Endothelial cell of umbilical vein (primary cell): ENCODE results near the gene ARHGDIB. TPM values are rescaled to one million over a fixed set of nuclear protein-coding genes. Genes with fewer than 3 reads are reported as not detected.

Experiments used
- BruUV-seq: library from RNA; stranded (reverse); fragments of 400-500 nt; replicated peaks from 2 replicates; lab custom pipeline; 2021; lab: Mats Ljungman, UMichigan
- CTCF ChIA-PET: fragments of 300-600, 350-600 bp; sonication (Branson Sonifier 250); formaldehyde crosslinking; loops from one replicate; lab custom pipeline; 2021; ENCODE audit warnings: antibody characterized with exemption, inconsistent platforms; lab: Charles Lee
- POLR2A ChIA-PET: fragments of 300-600, 350-600 bp; sonication (Branson Sonifier 250); formaldehyde crosslinking; loops from one replicate; lab custom pipeline; 2021; ENCODE audit warnings: antibody characterized with exemption, inconsistent platforms; lab: Charles Lee
- DNase-seq: peaks from one replicate; pipeline ENCODE4 v3.0.0-alpha.2; 2011; ENCODE audit warnings: low read depth, low spot score
- FAIRE-seq: peaks from 2 replicates; lab custom pipeline; 2011; peaks lifted over from hg19 to GRCh38; lab: Jason Lieb, UNC
- H2AFZ ChIP-seq: 2 replicates; pipeline ENCODE4 v1.6.0; 2012; ENCODE audit warnings: low read depth, low read length, control low read depth, inconsistent platforms
- H3K27ac ChIP-seq: 2 replicates; pipeline ENCODE4 v1.5.1; 2011; ENCODE audit warnings: low read depth, mild to moderate bottlenecking, control low read depth, low read length, moderate library complexity; ENCODE audit not compliant: insufficient read depth
- H3K27me3 ChIP-seq, 2 experiments: 2 replicates each; pipeline versions ENCODE4 v1.6.0 to v1.6.1; 2011; ENCODE audit warnings: low read length in 2 of 2, mixed read lengths in 1 of 2; ENCODE audit not compliant: control insufficient read depth in 2 of 2, insufficient read depth in 2 of 2
- H3K36me3 ChIP-seq, 2 experiments: 2 replicates in 1 of 2; 3 replicates in 1 of 2; pipeline ENCODE4 v1.5.1; 2011; ENCODE audit warnings: low read length in 2 of 2, mild to moderate bottlenecking in 1 of 2, moderate library complexity in 1 of 2; ENCODE audit not compliant: control insufficient read depth in 2 of 2, insufficient read depth in 2 of 2; ENCODE audit errors: extremely low read depth in 1 of 2
- H3K4me1 ChIP-seq: 3 replicates; pipeline ENCODE4 v1.5.1; 2011; ENCODE audit warnings: mild to moderate bottlenecking, low read length; ENCODE audit not compliant: control insufficient read depth, insufficient read depth; ENCODE audit errors: extremely low read depth
- H3K4me2 ChIP-seq: 2 replicates; pipeline ENCODE4 v1.6.1; 2011; ENCODE audit warnings: low read length, control low read depth, mixed read lengths; ENCODE audit not compliant: insufficient read depth
- H3K4me3 ChIP-seq, 3 experiments: fragments of 200-600 bp in 1 of 3; sonication (generic), shearing (Covaris generic) in 1 of 3; replicated peaks in 1 of 3; 2 replicates each; pipeline ENCODE4 v1.5.1; 2011 to 2016; ENCODE audit warnings: control low read depth in 3 of 3, low read length in 3 of 3, mild to moderate bottlenecking in 2 of 3, inconsistent platforms in 1 of 3, low read depth in 1 of 3, moderate library complexity in 1 of 3; ENCODE audit not compliant: insufficient read depth in 1 of 3
- H3K79me2 ChIP-seq: 2 replicates; pipeline ENCODE4 v1.6.0; 2012; ENCODE audit warnings: low read length, inconsistent platforms; ENCODE audit not compliant: control insufficient read depth, insufficient read depth
- H3K9ac ChIP-seq: replicated peaks from 2 replicates; pipeline ENCODE3; 2011; ENCODE audit warnings: low read length, control low read depth; ENCODE audit not compliant: insufficient read depth; ENCODE audit errors: extremely low read depth
- H3K9me1 ChIP-seq: replicated peaks from 3 replicates; pipeline ENCODE4 v1.6.0; 2011; ENCODE audit warnings: mild to moderate bottlenecking, low read length; ENCODE audit not compliant: control insufficient read depth, insufficient read depth; ENCODE audit errors: extremely low read depth
- H3K9me3 ChIP-seq: replicated peaks from 2 replicates; pipeline ENCODE4 v1.5.1; 2012; ENCODE audit warnings: low read length, inconsistent platforms; ENCODE audit not compliant: control insufficient read depth, insufficient read depth
- H4K20me1 ChIP-seq: replicated peaks from 2 replicates; pipeline ENCODE3; 2011; ENCODE audit warnings: mild to moderate bottlenecking, low read length; ENCODE audit not compliant: control insufficient read depth, insufficient read depth; ENCODE audit errors: extremely low read depth
- EZH2 ChIP-seq: IDR thresholded peaks from 2 replicates; pipeline ENCODE4 v1.6.1; 2012; ENCODE audit warnings: borderline replicate concordance, low read depth, mild to moderate bottlenecking, moderate library complexity, low read length, inconsistent platforms; ENCODE audit not compliant: severe bottlenecking
- FOS ChIP-seq: IDR thresholded peaks from 2 replicates; pipeline ENCODE4 v1.6.1; 2011; ENCODE audit warnings: mild to moderate bottlenecking, low read length, moderate library complexity, borderline replicate concordance; ENCODE audit not compliant: insufficient read depth
- GATA2 ChIP-seq: IDR thresholded peaks from 2 replicates; pipeline ENCODE4 v1.7.0; 2011; ENCODE audit warnings: low read depth, mild to moderate bottlenecking, moderate library complexity, mixed read lengths, low read length; ENCODE audit not compliant: insufficient read length, insufficient read depth
- JUN ChIP-seq: IDR thresholded peaks from 2 replicates; pipeline ENCODE4 v1.6.1; 2011; ENCODE audit warnings: borderline replicate concordance, low read depth; ENCODE audit not compliant: insufficient read length, insufficient read depth
- MYC ChIP-seq: IDR thresholded peaks from one replicate; pipeline ENCODE4 v1.6.1; 2011; ENCODE audit warnings: mild to moderate bottlenecking, low read depth, low read length
- POLR2A ChIP-seq: IDR thresholded peaks from 2 replicates; pipeline ENCODE4 v1.6.1; 2012; ENCODE audit warnings: low read depth, mild to moderate bottlenecking, control low read depth, low read length
- POLR2AphosphoS5 ChIP-seq: IDR thresholded peaks from 2 replicates; pipeline ENCODE4 v1.6.1; 2012; ENCODE audit warnings: low read depth, mild to moderate bottlenecking, control low read depth, low read length, moderate library complexity; ENCODE audit not compliant: insufficient read depth
- dilution Hi-C: fragments of 300-500 bp; cut with MboI; formaldehyde crosslinking; loops from one replicate; pipeline ENCODE4 v1.15.0; 2019; ENCODE audit warnings: low sequenced_read_pairs; ENCODE audit not compliant: extremely low pct_ligation_motif_present
- intact Hi-C: fragments of 100-400 bp; cut with micrococcal nuclease; formaldehyde crosslinking; loops from one replicate; pipeline ENCODE4 v1.10.0; 2022
- polyA plus RNA-seq, 4 experiments: library from polyadenylated mRNA; depleted of rRNA in 3 of 4; stranded (reverse) in 3 of 4; unstranded in 1 of 4; fragments of >200 nt; gene quantifications; 2 replicates each; pipeline versions ENCODE4 v1.2.1 to v1.2.3, GENCODE V29; 2011 to 2012; ENCODE audit warnings: missing spikeins in 1 of 4
- total RNA-seq: library from RNA; stranded (reverse); gene quantifications from 2 replicates; pipeline ENCODE4 v1.2.3, GENCODE V29; 2021
- TF ChIP-seq, protein P1 (sequence below), 2 donors: IDR thresholded peaks; 1 replicate in 1 of 2; 2 replicates in 1 of 2; pipeline ENCODE4 v1.5.1; 2011; ENCODE audit warnings: low read length in 2 of 2, mild to moderate bottlenecking in 2 of 2, moderate library complexity in 2 of 2, control low read depth in 1 of 2, inconsistent platforms in 1 of 2, low read depth in 1 of 2; ENCODE audit not compliant: insufficient read depth in 1 of 2; ENCODE audit errors: extremely low read depth in 1 of 2
- TF ChIP-seq, protein P2 (sequence below): IDR thresholded peaks from 2 replicates; pipeline ENCODE4 v1.6.1; 2011; ENCODE audit not compliant: insufficient read depth, insufficient read length

The ARHGDIB gene
- total and polyA plus RNA-seq, 2 donors (not counting 3 experiments of a cell fraction or from before 2014, with no cell fraction given) = 483 to 1,200 TPM

DNA sequence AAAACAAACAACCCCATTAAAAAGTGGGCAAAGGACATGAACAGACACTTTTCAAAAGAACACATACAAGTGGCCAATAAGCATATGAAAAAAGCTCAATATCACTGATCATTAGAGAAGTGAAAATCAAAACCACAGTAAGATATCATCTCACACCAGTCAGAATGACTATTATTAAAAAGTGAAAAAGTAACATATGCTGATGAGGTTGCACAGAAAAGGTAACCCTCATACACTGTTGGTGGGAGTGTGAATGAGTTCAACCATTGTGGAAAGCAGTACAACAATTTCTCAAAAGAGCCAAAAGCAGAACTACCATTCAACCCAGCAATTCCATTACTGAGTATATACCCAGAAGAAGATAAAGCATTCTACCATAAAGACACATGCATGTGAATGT lies 29.7 kb upstream of the ARHGDIB start:
- dilution Hi-C loops (no loop called here), intact Hi-C loops (no loop called here)
- Histone ChIP-seq H4K20me1 (no peaks in the 10 kb centered on the region), H3K27ac (no peak overlapping the region), H3K9me1 (no peaks in the 10 kb centered on the region), H3K9me3 (no peaks in the 10 kb centered on the region), H3K27me3 (no peaks in the 10 kb centered on the region), H2AFZ (no peak overlapping the region), H3K79me2 (no peaks in the 10 kb centered on the region), H3K4me2 (no peak overlapping the region), H3K4me3 (no peak overlapping the region), H3K36me3 (no peaks in the 10 kb centered on the region), H3K4me1 (no peaks in the 10 kb centered on the region), H3K9ac (no peak overlapping the region)
- CTCF ChIA-PET = no interaction called here
- no peak for FAIRE-seq
- POLR2A ChIA-PET = no interaction called here
- DNase-seq = no peak
- BruUV-seq = no TSS peak
- TF ChIP-seq, protein P1, sequence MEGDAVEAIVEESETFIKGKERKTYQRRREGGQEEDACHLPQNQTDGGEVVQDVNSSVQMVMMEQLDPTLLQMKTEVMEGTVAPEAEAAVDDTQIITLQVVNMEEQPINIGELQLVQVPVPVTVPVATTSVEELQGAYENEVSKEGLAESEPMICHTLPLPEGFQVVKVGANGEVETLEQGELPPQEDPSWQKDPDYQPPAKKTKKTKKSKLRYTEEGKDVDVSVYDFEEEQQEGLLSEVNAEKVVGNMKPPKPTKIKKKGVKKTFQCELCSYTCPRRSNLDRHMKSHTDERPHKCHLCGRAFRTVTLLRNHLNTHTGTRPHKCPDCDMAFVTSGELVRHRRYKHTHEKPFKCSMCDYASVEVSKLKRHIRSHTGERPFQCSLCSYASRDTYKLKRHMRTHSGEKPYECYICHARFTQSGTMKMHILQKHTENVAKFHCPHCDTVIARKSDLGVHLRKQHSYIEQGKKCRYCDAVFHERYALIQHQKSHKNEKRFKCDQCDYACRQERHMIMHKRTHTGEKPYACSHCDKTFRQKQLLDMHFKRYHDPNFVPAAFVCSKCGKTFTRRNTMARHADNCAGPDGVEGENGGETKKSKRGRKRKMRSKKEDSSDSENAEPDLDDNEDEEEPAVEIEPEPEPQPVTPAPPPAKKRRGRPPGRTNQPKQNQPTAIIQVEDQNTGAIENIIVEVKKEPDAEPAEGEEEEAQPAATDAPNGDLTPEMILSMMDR (IDR thresholded peaks at IDR 0.05; ENCODE audit: extremely low read depth in 1 of 2, insufficient read depth in 1 of 2, low read depth in 1 of 2, low read length in 2 of 2) = no peak
- TF ChIP-seq EZH2 (no peak), GATA2 (no peak), FOS (no peak), JUN (no peak), POLR2A (no peak), MYC (no peak), POLR2AphosphoS5 (no peak)
- TF ChIP-seq, protein P2, sequence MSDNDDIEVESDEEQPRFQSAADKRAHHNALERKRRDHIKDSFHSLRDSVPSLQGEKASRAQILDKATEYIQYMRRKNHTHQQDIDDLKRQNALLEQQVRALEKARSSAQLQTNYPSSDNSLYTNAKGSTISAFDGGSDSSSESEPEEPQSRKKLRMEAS = no peak
